Limb (tissue), 2 donors: ENCODE results near the gene FSTL5.

Source experiments
- DNase-seq, 2 donors: peaks; one replicate each; pipeline ENCODE4 v3.0.0-alpha.2; 2016; ENCODE audit errors: extremely low spot score in 2 of 2

FSTL5 gene

GRCh38 chr4:161583549-161583948 lies 580.3 kb downstream of the FSTL5 start:
- DNase-seq, result no peak

GRCh38 chr4:161581262-161582230 lies 582.3 kb downstream of the FSTL5 start:
- no peak for DNase-seq

- peak in 1 of 2 donors; percentile 81 for DNase-seq
Measured at GRCh38 chr4:161577579-161578301, 586.1 kb downstream of the FSTL5 start.

- no peak for DNase-seq
Measured at GRCh38 chr4:161573836-161574235, 590.0 kb downstream of the FSTL5 start.

- DNase-seq, result peak in 1 of 2 donors; percentile 51
Measured at GRCh38 chr4:161564230-161564834, 599.5 kb downstream of the FSTL5 start.

- no peak for DNase-seq
Measured at GRCh38 chr4:161555689-161556660, 607.8 kb downstream of the FSTL5 start.

GRCh38 chr4:161554372-161554990 lies 609.3 kb downstream of the FSTL5 start:
- no peak for DNase-seq

- DNase-seq, result no peak
Measured at GRCh38 chr4:161546902-161547301, 616.9 kb downstream of the FSTL5 start.

- no peak for DNase-seq
Measured at GRCh38 chr4:161540265-161540664, 623.5 kb downstream of the FSTL5 start.

GRCh38 chr4:161538941-161539340 lies 624.9 kb downstream of the FSTL5 start:
- no peak for DNase-seq

GRCh38 chr4:161530710-161531109 lies 633.1 kb downstream of the FSTL5 start:
- DNase-seq, result no peak

- no peak for DNase-seq
Measured at GRCh38 chr4:161525121-161525520, 638.7 kb downstream of the FSTL5 start.

- peak; percentile 30 to 56 for DNase-seq
Measured at GRCh38 chr4:161522031-161522430, 641.8 kb downstream of the FSTL5 start.

- DNase-seq, result no peak
Measured at GRCh38 chr4:161519611-161520010, 644.2 kb downstream of the FSTL5 start.

- DNase-seq, result no peak
Measured at GRCh38 chr4:161517941-161518340, 645.9 kb downstream of the FSTL5 start.

- no peak for DNase-seq
Measured at GRCh38 chr4:161505141-161505540, 658.7 kb downstream of the FSTL5 start.

GRCh38 chr4:161498155-161498554 lies 665.6 kb downstream of the FSTL5 start:
- DNase-seq, result no peak

GRCh38 chr4:161486461-161486860 lies 677.3 kb downstream of the FSTL5 start:
- no peak for DNase-seq

GRCh38 chr4:161466316-161466715 lies 697.5 kb downstream of the FSTL5 start:
- no peak for DNase-seq

- no peak for DNase-seq
Measured at GRCh38 chr4:161463436-161463835, 700.4 kb downstream of the FSTL5 start.
